ENCODE measurements around the gene ABL1. TPM values are rescaled to one million over a fixed set of nuclear protein-coding genes. Genes with fewer than 3 reads are reported as not detected.

Gene ABL1
- total RNA-seq = 10 to 100 TPM; 30.2 to 33.0 TPM

DNA sequence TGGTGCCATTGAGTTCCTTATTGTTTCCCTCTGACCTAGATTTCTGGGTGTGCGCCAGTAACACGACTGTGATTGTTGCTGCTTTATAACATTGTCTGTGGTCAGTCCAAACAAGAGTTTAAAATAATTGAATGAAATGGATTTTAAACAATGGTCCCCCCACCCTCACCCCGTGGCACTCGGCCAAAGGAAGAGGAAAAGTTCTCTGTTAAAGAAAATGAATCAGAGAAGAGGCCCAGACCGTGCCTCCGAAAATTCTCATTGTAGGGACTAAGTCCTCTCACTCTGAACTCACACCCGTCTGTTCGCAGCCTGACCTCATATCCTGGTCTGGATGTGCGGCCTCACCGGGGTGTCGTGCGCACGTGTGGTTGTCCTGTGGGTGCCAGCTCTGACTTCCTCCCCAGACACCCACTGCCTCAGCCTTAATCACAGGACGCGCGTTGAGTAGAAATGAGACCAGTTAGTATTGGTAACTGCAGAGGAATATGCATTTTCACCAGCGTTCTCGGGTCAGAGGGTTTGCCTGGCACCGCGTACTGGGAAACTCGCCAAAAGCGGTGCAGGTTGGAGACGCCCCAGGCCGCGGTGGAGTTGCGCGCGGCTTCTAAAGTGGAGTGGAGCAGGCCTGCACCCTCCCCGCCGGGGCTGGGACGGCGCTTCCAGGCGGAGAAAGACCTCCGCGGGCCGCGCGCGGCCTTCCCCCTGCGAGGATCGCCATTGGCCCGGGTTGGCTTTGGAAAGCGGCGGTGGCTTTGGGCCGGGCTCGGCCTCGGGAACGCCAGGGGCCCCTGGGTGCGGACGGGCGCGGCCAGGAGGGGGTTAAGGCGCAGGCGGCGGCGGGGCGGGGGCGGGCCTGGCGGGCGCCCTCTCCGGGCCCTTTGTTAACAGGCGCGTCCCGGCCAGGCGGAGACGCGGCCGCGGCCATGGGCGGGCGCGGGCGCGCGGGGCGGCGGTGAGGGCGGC is at the start of gene ABL1:
Gene ABL1 (plus strand): TSS at position 884 of the 966 bp plus-strand sequence. CDS start 193 bp downstream, outside the sequence.
- TF ChIP-seq, protein P1, sequence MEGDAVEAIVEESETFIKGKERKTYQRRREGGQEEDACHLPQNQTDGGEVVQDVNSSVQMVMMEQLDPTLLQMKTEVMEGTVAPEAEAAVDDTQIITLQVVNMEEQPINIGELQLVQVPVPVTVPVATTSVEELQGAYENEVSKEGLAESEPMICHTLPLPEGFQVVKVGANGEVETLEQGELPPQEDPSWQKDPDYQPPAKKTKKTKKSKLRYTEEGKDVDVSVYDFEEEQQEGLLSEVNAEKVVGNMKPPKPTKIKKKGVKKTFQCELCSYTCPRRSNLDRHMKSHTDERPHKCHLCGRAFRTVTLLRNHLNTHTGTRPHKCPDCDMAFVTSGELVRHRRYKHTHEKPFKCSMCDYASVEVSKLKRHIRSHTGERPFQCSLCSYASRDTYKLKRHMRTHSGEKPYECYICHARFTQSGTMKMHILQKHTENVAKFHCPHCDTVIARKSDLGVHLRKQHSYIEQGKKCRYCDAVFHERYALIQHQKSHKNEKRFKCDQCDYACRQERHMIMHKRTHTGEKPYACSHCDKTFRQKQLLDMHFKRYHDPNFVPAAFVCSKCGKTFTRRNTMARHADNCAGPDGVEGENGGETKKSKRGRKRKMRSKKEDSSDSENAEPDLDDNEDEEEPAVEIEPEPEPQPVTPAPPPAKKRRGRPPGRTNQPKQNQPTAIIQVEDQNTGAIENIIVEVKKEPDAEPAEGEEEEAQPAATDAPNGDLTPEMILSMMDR (IDR thresholded peaks at IDR 0.05) = no peak
- Mint-ChIP-seq H3K27ac (peak within 1 kb of the TSS; percentile 96), H3K36me3 (ENCODE audit: low read depth) (peaks cover 4% of the 10 kb centered on the region), H3K27me3 (no peaks in the 10 kb centered on the region), H3K9me3 (no peaks in the 10 kb centered on the region), H3K4me3 (peak within 1 kb of the TSS; percentile 88), H3K4me1 (ENCODE audit: low read depth) (peaks cover 38% of the 10 kb centered on the region)
- intact Hi-C loops (cut with micrococcal nuclease) = loop anchor here (10.0 kb wide), 1 partner anchor 120 kb away; no protein-coding TSS in a partner anchor
- DNase-seq (peak; percentile 90), ATAC-seq (peak; percentile 84)
- POLR2A ChIA-PET = interaction anchor here (0.6 to 1.3 kb wide), 6 partner anchors 63 to 1503 kb away, joined by 3 to 4 read pairs (median 3); no protein-coding TSS in a partner anchor
- CTCF ChIA-PET = interaction anchor here (0.9 to 1.2 kb wide), 2 partner anchors 20 to 126 kb away, joined by 3 to 4 read pairs; no protein-coding TSS in a partner anchor

DNA sequence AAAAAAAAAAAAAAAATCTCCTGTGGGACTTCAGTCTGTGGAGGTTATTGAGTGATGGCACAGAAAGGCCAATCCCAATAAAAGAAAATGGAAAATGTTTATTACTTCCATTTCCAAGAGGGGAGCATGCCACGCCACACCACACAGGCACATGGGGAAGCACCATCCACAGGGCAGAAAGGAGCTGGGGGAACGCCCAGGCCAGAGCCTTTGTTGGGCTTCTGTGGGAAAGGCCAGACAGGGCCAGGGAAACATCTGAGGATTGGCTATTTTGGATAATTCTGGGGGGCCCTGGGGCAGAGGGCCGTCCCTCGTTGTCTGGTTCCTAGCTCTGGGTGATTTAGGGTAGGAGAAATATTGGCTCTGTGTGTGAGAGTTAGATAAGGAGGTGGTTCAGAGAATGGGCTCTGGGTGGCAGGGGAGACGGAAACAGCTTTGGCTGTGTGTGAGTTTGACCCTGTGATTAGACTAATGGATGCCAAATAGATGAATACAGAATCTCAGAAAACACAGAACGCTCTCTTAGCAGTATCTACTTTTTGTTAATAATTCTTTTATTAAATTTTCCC is 49.0 kb upstream of the ABL1 start:
- POLR2A ChIA-PET = no interaction called here
- ATAC-seq = no peak
- CTCF ChIA-PET = interaction anchor here (1.1 kb wide), 1 partner anchor 15 kb away, joined by 4 read pairs; no protein-coding TSS in a partner anchor

GRCh38 chr9:130786526-130786925 is 48.5 kb upstream of the ABL1 start:
- DNase-seq (no peak), ATAC-seq (no peak)
- H3K27ac Mint-ChIP-seq = no peak overlapping the region
- ChIA-PET CTCF (interaction anchor here (1.1 kb wide), 1 partner anchor 15 kb away, joined by 4 read pairs; no protein-coding TSS in a partner anchor), POLR2A (no interaction called here)
- H3K36me3 Mint-ChIP-seq (ENCODE audit: low read depth) = peaks cover 7% of the 10 kb centered on the region
- H3K4me3 Mint-ChIP-seq = no peak overlapping the region
- peaks cover 2% of the 10 kb centered on the region for H3K4me1 Mint-ChIP-seq (ENCODE audit: low read depth)
- intact Hi-C loops (cut with micrococcal nuclease) = no loop called here
- peaks cover 14% of the 10 kb centered on the region for H3K9me3 Mint-ChIP-seq
- TF ChIP-seq, protein P1 (IDR thresholded peaks at IDR 0.05) = no peak
- no peaks in the 10 kb centered on the region for H3K27me3 Mint-ChIP-seq

More for the DNA sequence above, 49.0 kb upstream of the ABL1 start:
- Mint-ChIP-seq H3K27me3 (no peaks in the 10 kb centered on the region), H3K27ac (no peak overlapping the region), H3K9me3 (peaks cover 14% of the 10 kb centered on the region), H3K36me3 (ENCODE audit: low read depth) (peaks cover 7% of the 10 kb centered on the region), H3K4me1 (ENCODE audit: low read depth) (peaks cover 2% of the 10 kb centered on the region), H3K4me3 (no peak overlapping the region)
- TF ChIP-seq, protein P1 (IDR thresholded peaks at IDR 0.05) = no peak
- DNase-seq = no peak
- intact Hi-C loops (cut with micrococcal nuclease) = no loop called here

GRCh38 chr9:130789747-130790672 is 45.0 kb upstream of the ABL1 start:
- TF ChIP-seq, protein P1 (IDR thresholded peaks at IDR 0.05) = no peak
- Mint-ChIP-seq H3K9me3 (peaks cover 14% of the 10 kb centered on the region), H3K27me3 (no peaks in the 10 kb centered on the region), H3K36me3 (ENCODE audit: low read depth) (peaks cover 7% of the 10 kb centered on the region), H3K4me1 (ENCODE audit: low read depth) (peaks cover 2% of the 10 kb centered on the region), H3K4me3 (no peak overlapping the region), H3K27ac (no peak overlapping the region)
- intact Hi-C loops (cut with micrococcal nuclease) = no loop called here
- no peak for DNase-seq
- CTCF ChIA-PET = interaction anchor here (1.1 to 1.6 kb wide), 2 partner anchors 18 to 89 kb away, joined by 3 to 4 read pairs; no protein-coding TSS in a partner anchor
- no peak for ATAC-seq
- POLR2A ChIA-PET = interaction anchor here (0.5 kb wide), 1 partner anchor 102 kb away, joined by 3 read pairs; no protein-coding TSS in a partner anchor

All from activated CD8-positive, alpha-beta T cell treated with anti-CD3 and anti-CD28 coated beads for 36 hours (primary cell).